ENCODE results near the gene LCE4A. TPM values are rescaled to one million over a fixed set of nuclear protein-coding genes. Genes with fewer than 3 reads are reported as not detected.

Gene LCE4A
- total RNA-seq, 2 experiments from 2014 or later = not detected

DNA sequence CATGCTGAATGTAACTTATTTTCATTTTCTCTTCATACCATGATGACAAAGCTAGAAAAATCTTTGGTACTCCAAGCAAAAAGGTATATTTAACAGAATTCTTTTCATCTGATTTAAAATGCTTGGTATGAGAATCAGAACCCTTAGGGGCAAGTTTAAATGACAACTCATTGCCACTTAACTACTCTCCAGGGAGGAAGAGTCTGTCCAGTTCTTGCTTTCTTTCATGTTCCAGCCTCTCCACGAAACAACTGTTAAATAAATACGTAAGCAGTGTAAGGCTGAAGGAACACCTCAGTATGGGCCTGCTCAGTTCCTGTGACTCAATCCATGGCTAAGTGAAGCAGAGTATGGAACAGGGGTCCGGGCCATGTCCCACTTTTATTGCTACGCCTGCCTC, 8.2 kb upstream of the LCE4A start:
- intact Hi-C loops (cut with micrococcal nuclease) = no loop called here
- H3K27me3 Mint-ChIP-seq (ENCODE audit: low read depth) = peaks cover 11% of the 10 kb centered on the region
- H3K27ac Mint-ChIP-seq = no peak overlapping the region
- no peak for DNase-seq
- H3K36me3 Mint-ChIP-seq (ENCODE audit: low read depth) = no peaks in the 10 kb centered on the region
- H3K4me3 Mint-ChIP-seq = no peak overlapping the region
- H3K4me1 Mint-ChIP-seq (ENCODE audit: low read depth) = no peaks in the 10 kb centered on the region
- H3K9me3 Mint-ChIP-seq = peaks cover 4% of the 10 kb centered on the region
- CTCF ChIA-PET = no interaction called here

DNA sequence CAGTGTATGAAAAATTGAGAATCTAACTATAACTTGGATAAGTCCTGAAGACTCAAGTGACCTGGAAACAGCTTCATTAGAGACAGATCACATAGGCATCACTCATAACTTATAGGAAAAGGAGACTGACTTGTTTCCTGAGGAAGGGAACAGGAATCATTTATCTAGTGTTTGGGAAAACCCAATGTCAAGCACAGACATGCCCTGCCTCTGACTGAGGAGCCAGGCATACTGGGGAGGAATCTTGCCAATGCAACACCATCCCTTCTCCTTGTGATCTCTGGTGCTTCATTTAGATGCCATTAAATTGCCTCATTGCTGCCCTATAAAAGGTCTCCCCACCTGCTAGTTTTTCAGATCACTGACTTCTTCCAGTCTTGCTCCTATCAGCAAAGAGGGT, 10.3 kb downstream of the LCE4A start:
- peaks cover 11% of the 10 kb centered on the region for H3K27me3 Mint-ChIP-seq (ENCODE audit: low read depth)
- no peaks in the 10 kb centered on the region for H3K9me3 Mint-ChIP-seq
- CTCF ChIA-PET = no interaction called here
- no peak for DNase-seq
- no peaks in the 10 kb centered on the region for H3K36me3 Mint-ChIP-seq (ENCODE audit: low read depth)
- no peaks in the 10 kb centered on the region for H3K4me1 Mint-ChIP-seq (ENCODE audit: low read depth)
- intact Hi-C loops (cut with micrococcal nuclease) = no loop called here
- H3K27ac Mint-ChIP-seq = no peak overlapping the region
- H3K4me3 Mint-ChIP-seq = no peak overlapping the region

DNA sequence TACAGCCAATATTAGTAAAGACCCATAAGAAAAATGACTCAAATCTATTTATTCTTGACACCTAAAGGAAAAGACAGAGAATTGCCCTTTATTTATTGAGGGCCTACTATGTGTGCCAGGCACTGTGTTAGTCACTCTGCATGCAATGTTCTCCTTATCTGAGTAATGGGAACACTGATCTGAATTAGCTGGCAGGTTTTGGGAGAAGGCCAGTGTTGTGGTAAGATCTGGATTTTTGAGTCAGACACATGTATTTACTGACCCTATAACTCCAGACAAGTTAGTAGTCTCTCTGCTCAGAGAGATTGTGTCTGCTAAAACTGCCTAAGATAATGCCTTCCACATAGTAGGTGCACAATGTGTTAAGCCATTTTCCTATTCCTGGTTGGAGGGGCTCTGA, 17.3 kb downstream of the LCE4A start:
- Mint-ChIP-seq H3K9me3 (no peaks in the 10 kb centered on the region), H3K36me3 (ENCODE audit: low read depth) (no peaks in the 10 kb centered on the region), H3K27me3 (ENCODE audit: low read depth) (peaks cover 7% of the 10 kb centered on the region), H3K27ac (no peak overlapping the region), H3K4me3 (no peak overlapping the region), H3K4me1 (ENCODE audit: low read depth) (no peaks in the 10 kb centered on the region)
- CTCF ChIA-PET = no interaction called here
- DNase-seq = no peak
- intact Hi-C loops (cut with micrococcal nuclease) = no loop called here

DNA sequence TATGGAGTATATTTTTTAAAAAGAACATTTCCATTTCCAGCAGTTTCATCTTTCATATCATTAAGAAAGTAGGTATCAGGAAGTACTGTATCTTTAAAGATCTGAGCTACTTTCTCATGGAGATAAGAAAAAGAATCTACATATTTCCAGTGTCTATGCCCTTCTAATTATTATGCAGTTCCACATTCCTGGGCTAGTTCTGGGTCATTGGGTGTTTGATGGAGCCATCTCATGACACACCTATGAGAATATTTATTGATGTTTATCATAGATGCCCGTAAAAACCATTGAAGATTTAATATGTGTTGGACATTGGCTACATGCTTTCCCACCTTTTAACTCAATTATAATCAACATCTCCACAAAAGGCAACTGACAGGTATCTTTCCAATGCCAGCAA, 21.0 kb downstream of the LCE4A start:
- DNase-seq = no peak
- Mint-ChIP-seq H3K27ac (no peak overlapping the region), H3K4me1 (ENCODE audit: low read depth) (no peaks in the 10 kb centered on the region), H3K36me3 (ENCODE audit: low read depth) (no peaks in the 10 kb centered on the region), H3K9me3 (no peaks in the 10 kb centered on the region), H3K27me3 (ENCODE audit: low read depth) (peaks cover 10% of the 10 kb centered on the region), H3K4me3 (no peak overlapping the region)
- CTCF ChIA-PET = no interaction called here
- intact Hi-C loops (cut with micrococcal nuclease) = no loop called here

DNA sequence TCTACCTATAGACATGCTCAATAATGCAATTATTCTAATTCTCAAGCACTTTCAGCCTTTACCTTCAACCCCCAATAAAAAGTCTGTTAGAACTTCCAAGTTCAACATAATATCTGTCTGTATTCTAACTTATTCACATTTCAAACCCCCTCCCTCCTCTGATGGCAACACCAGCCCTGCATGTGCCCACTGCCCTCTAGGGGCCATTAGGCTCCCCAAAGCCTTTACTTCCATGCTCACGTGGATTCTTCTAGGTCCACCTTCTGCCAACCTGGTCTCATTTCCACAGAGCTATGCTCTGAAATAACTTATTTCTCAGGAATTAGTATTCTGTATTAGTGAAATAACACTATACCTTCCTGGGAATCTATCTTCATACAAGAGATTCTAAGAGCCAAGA, 27.7 kb downstream of the LCE4A start:
- CTCF ChIA-PET = no interaction called here
- H3K27me3 Mint-ChIP-seq (ENCODE audit: low read depth) = peaks cover 15% of the 10 kb centered on the region
- H3K4me1 Mint-ChIP-seq (ENCODE audit: low read depth) = no peaks in the 10 kb centered on the region
- no peak for DNase-seq
- H3K27ac Mint-ChIP-seq = no peak overlapping the region
- intact Hi-C loops (cut with micrococcal nuclease) = no loop called here
- H3K36me3 Mint-ChIP-seq (ENCODE audit: low read depth) = no peaks in the 10 kb centered on the region
- no peak overlapping the region for H3K4me3 Mint-ChIP-seq
- no peaks in the 10 kb centered on the region for H3K9me3 Mint-ChIP-seq

DNA sequence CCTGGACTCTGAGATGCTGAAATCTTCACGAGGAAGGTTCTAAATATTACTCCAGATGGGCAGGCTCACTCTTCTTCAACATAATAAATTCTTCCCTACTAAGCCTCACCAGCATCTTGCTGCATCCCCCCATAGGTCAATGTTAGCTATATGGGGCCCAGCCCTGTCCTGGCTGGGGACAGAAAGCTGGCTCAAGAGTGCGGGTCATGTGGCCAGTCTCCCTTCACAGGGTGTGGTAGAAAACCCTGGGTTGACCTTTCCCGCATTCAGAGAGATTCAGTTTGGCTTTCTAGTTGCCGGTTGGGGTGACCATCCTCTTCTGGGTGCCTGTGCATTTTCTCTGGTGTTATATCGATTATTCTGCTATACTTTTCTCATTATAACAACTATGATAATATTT, 30.0 kb downstream of the LCE4A start:
- Mint-ChIP-seq H3K4me1 (ENCODE audit: low read depth) (no peaks in the 10 kb centered on the region), H3K27ac (no peak overlapping the region), H3K9me3 (no peaks in the 10 kb centered on the region), H3K36me3 (ENCODE audit: low read depth) (no peaks in the 10 kb centered on the region), H3K4me3 (no peak overlapping the region), H3K27me3 (ENCODE audit: low read depth) (peaks cover 19% of the 10 kb centered on the region)
- CTCF ChIA-PET = no interaction called here
- DNase-seq = no peak
- intact Hi-C loops (cut with micrococcal nuclease) = no loop called here

DNA sequence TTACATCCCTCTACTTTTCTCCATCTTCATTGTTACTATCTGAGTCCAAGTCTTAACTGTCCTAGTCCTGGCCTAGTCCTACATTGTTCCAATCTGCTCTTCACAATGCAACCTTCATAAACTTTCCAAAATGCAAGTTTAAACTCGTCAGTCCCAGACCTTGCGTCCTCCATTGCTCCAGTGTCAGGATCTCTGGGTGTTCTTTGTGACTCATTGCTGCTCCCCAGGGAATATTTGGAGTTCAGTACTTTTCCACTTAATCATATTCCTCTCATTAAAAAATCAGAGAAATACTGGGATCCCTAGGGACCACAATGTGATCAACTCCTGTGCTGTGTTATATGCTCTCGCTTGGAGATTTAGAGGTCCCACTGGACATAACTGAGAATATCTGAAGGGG, 31.9 kb downstream of the LCE4A start:
- CTCF ChIA-PET = interaction anchor here (0.7 kb wide), 1 partner anchor 532 kb away, joined by 3 read pairs; no protein-coding TSS in a partner anchor
- H3K9me3 Mint-ChIP-seq = no peaks in the 10 kb centered on the region
- no peak overlapping the region for H3K27ac Mint-ChIP-seq
- no peaks in the 10 kb centered on the region for H3K36me3 Mint-ChIP-seq (ENCODE audit: low read depth)
- no peaks in the 10 kb centered on the region for H3K4me1 Mint-ChIP-seq (ENCODE audit: low read depth)
- H3K27me3 Mint-ChIP-seq (ENCODE audit: low read depth) = peaks cover 22% of the 10 kb centered on the region
- intact Hi-C loops (cut with micrococcal nuclease) = no loop called here
- no peak for DNase-seq
- no peak overlapping the region for H3K4me3 Mint-ChIP-seq

DNA sequence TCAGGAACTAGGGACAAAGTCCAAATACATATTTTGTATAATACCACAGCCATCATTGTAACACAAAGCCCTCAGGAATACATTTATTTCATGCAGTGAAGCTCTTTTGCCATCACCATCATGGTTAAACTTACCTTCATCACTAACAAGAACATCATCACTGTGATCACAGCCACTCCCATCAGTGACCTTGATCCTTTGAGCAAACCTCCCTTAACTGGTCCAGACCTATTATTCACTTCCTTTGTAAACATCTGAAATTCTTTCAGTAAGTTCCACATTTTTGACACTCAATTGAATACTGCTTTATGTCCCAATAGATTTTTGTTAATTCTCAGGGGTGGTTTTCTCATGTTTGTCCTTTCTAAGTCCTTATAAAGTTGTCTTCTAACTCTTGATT, 33.7 kb downstream of the LCE4A start:
- Mint-ChIP-seq H3K36me3 (ENCODE audit: low read depth) (no peaks in the 10 kb centered on the region), H3K4me3 (no peak overlapping the region), H3K4me1 (ENCODE audit: low read depth) (no peaks in the 10 kb centered on the region), H3K27me3 (ENCODE audit: low read depth) (peaks cover 18% of the 10 kb centered on the region), H3K27ac (no peak overlapping the region), H3K9me3 (no peaks in the 10 kb centered on the region)
- intact Hi-C loops (cut with micrococcal nuclease) = no loop called here
- CTCF ChIA-PET = interaction anchor here (0.6 kb wide), 1 partner anchor 210 kb away, joined by 3 read pairs; no protein-coding TSS in a partner anchor
- no peak for DNase-seq

DNA sequence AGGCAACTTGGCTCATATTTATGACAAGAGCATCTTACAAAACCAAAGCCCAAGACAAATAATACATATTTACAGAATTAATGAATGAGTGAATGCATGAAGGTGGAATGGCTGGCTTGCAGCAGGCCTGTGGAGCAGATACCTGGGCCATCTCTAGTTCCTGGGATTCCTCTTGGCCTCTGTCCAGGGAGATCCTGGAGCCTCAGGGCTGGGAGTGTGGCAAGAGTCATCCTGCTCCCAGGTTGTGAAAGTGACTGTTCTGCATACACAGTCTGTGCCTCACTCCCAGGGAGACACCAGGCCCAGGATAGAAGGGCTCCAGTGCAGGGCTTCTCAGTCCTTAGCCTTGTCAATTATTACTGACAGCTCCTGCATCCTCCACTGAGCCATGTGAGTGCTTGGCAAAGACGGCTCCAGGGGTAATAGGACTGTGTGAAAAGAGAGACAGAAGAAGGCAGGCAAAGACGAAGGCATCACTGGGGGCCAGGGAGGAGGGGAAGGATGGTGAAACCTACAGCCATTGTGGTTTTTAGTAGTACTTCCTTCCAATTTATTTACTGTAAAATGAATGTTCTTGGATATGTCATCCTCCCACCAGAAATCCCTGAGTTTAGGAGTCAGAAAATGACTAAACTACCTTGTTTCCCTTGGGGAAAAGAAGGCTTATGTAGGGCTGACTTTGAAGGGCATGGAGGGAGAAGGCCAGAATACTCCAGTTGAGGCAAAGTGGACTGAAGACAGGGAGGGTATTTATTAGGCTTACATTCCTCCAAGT, 35.6 kb downstream of the LCE4A start:
- DNase-seq = no peak
- Mint-ChIP-seq H3K4me1 (ENCODE audit: low read depth) (no peaks in the 10 kb centered on the region), H3K4me3 (no peak overlapping the region), H3K27ac (no peak overlapping the region), H3K36me3 (ENCODE audit: low read depth) (no peaks in the 10 kb centered on the region), H3K27me3 (ENCODE audit: low read depth) (peaks cover 20% of the 10 kb centered on the region), H3K9me3 (no peaks in the 10 kb centered on the region)
- CTCF ChIA-PET = interaction anchor here (0.9 kb wide), 1 partner anchor 127 kb away, joined by 3 read pairs; no protein-coding TSS in a partner anchor
- intact Hi-C loops (cut with micrococcal nuclease) = no loop called here

DNA sequence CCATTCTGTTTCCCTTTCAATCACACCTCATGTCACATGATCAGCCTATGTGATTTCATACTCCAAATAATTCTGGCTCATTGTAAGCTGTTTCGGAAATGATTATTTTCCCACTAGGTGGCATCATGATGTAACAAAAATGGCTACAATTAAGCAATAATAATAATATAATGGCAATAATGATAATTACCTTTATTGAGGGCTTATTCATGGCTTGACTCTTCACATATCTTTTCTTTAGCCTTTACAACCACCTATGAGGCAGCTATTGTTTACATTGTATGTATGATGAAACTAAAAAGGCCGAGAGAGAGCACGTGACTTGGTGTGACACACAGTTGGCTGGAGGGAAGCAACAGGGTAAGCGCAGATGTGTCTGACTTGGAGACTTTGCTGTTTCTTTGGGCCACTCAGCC, 37.3 kb downstream of the LCE4A start:
- CTCF ChIA-PET = no interaction called here
- intact Hi-C loops (cut with micrococcal nuclease) = no loop called here
- H3K4me1 Mint-ChIP-seq (ENCODE audit: low read depth) = no peaks in the 10 kb centered on the region
- no peak overlapping the region for H3K27ac Mint-ChIP-seq
- no peaks in the 10 kb centered on the region for H3K36me3 Mint-ChIP-seq (ENCODE audit: low read depth)
- no peak for DNase-seq
- peaks cover 20% of the 10 kb centered on the region for H3K27me3 Mint-ChIP-seq (ENCODE audit: low read depth)
- H3K4me3 Mint-ChIP-seq = no peak overlapping the region
- H3K9me3 Mint-ChIP-seq = no peaks in the 10 kb centered on the region

DNA sequence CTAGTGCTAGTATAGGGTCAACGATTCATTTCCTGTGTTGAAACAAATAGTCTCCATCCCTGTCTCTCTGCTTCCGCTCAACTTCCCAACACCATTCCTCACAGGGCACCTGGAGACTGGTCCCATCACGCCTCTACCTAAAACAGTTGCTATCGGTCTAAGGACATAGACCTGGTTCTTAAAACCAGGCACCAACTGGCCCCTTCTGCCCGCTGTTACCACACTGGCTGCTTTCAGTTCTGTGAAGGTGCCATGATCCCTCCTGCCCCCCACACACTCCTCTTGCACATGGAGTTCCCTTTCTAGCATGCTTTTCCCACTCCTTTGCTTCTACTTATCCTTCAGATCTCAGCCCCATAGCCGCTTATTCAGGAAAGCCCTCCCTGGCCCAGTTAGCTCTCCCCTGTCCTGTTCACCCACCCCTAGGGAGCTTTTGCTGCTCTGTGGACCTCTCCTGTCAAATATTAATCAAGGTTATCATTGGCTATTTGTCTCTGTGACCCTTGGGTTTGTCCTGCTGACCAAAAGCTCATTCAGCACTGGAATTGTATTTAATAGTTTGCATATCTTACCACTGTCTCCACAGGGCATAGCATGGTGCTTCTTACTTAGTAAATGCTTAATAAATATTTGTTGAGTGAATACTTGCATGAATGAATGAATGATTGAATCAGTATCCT, 37.9 kb downstream of the LCE4A start:
- CTCF ChIA-PET = no interaction called here
- Mint-ChIP-seq H3K36me3 (ENCODE audit: low read depth) (no peaks in the 10 kb centered on the region), H3K4me1 (ENCODE audit: low read depth) (no peaks in the 10 kb centered on the region), H3K27me3 (ENCODE audit: low read depth) (peaks cover 25% of the 10 kb centered on the region), H3K9me3 (no peaks in the 10 kb centered on the region), H3K4me3 (no peak overlapping the region), H3K27ac (no peak overlapping the region)
- intact Hi-C loops (cut with micrococcal nuclease) = no loop called here
- DNase-seq = no peak

DNA sequence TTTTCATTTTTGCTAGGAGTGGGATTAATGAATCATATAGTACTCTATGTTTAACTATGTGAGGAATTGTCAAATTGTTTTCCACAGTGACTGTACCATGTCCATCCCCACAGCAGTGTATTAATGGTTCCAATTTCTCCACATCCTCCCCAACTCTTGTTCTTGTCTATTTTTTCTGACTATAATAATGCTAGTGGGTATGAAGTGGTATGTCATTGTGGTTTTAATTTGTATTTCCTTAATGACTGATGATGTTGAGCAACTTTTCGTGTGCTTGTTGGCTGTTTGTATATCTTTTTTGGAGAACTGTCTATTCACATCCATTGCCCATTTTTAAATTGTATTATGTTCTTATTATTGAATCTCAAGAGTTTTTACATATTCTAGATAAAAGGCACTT, 39.9 kb downstream of the LCE4A start:
- Mint-ChIP-seq H3K27me3 (ENCODE audit: low read depth) (peaks cover 18% of the 10 kb centered on the region), H3K27ac (no peak overlapping the region), H3K4me3 (no peak overlapping the region), H3K4me1 (ENCODE audit: low read depth) (no peaks in the 10 kb centered on the region), H3K9me3 (no peaks in the 10 kb centered on the region), H3K36me3 (ENCODE audit: low read depth) (no peaks in the 10 kb centered on the region)
- DNase-seq = no peak
- intact Hi-C loops (cut with micrococcal nuclease) = no loop called here
- CTCF ChIA-PET = no interaction called here

DNA sequence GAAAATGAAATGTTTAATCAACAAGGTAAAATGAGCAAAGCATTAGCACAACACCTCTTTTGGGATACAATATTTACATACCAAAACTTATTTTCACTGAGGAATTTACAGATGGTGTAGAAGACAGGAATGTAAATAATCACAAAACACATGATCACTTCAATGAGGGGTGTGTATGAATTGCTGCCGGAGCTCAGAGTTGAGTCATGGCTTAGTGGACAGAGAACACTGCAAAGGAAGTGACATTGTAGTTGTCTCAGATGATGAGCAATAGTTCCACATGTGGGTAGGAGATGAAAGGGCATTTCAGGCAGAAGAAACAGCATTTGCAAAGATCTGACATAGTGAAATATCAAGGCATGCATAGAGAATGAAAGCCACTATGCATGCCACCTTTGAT, 44.3 kb downstream of the LCE4A start:
- no peak overlapping the region for H3K4me3 Mint-ChIP-seq
- no peak for DNase-seq

More for the DNA sequence above, 44.3 kb downstream of the LCE4A start:
- Mint-ChIP-seq H3K4me1 (ENCODE audit: low read depth) (no peaks in the 10 kb centered on the region), H3K9me3 (no peaks in the 10 kb centered on the region), H3K27me3 (ENCODE audit: low read depth) (peaks cover 28% of the 10 kb centered on the region), H3K36me3 (ENCODE audit: low read depth) (no peaks in the 10 kb centered on the region), H3K27ac (no peak overlapping the region)
- intact Hi-C loops (cut with micrococcal nuclease) = no loop called here
- CTCF ChIA-PET = no interaction called here

Measured in activated naive CD4-positive, alpha-beta T cell treated with anti-CD3 and anti-CD28 coated beads for 36 hours (primary cell).